ENCODE results near the gene PEX7. TPM values are rescaled to one million over a fixed set of nuclear protein-coding genes. Genes with fewer than 3 reads are reported as not detected.

Gene PEX7
- total RNA-seq, 2 experiments from 2014 or later = 2.0 to 3.4 TPM

- Mint-ChIP-seq H3K9me3 (no peaks in the 10 kb centered on the region), H3K27me3 (peaks cover 5% of the 10 kb centered on the region), H3K27ac (peak overlapping the region; percentile 90), H3K4me1 (ENCODE audit: low read depth) (peaks cover 44% of the 10 kb centered on the region), H3K36me3 (ENCODE audit: low read depth) (peaks cover 26% of the 10 kb centered on the region), H3K4me3 (peak overlapping the region; percentile 95)
- POLR2A ChIA-PET = interaction anchor here (0.6 to 2.5 kb wide), 12 partner anchors 8 to 548 kb away, joined by 3 to 56 read pairs (median 3); partner anchors contain the start of genes BCLAF1, MAP3K5 and SLC35D3
- Histone ChIP-seq H3K4me3 (ENCODE audit: low read length) (peak overlapping the region; percentile 73), H3K27ac (ENCODE audit: low read depth in 1 of 2, low read length in 2 of 2) (peak overlapping the region; percentile 32 to 77), H3K36me3 (ENCODE audit: insufficient read depth, low read length) (peaks cover 16% of the 10 kb centered on the region), H3K4me1 (ENCODE audit: insufficient read depth, low read length) (peaks cover 12% of the 10 kb centered on the region), H3K9me3 (ENCODE audit: control insufficient read depth in 1 of 2, insufficient read depth in 1 of 2, low read length in 2 of 2) (no peaks in the 10 kb centered on the region), H3K27me3 (ENCODE audit: control insufficient read depth in 1 of 2, insufficient read depth in 2 of 2, low read length in 2 of 2) (no peaks in the 10 kb centered on the region)
- no peak for TF ChIP-seq CTCF (IDR thresholded peaks at IDR 0.05)
- ATAC-seq (ENCODE audit: poor library complexity) (peak; percentile 0), DNase-seq (peak in 2 of 14 experiments; percentile 1 to 10)
- CTCF ChIA-PET = interaction anchor here (0.6 to 2.8 kb wide), 8 partner anchors 27 to 1638 kb away, joined by 3 to 13 read pairs (median 4); partner anchors contain the start of gene MAP3K5
- intact Hi-C loops (cut with DNase I, micrococcal nuclease) = loop anchor here (1.0 to 10.0 kb wide), 3 partner anchors 29 to 537 kb away; partner anchors contain the start of genes BCLAF1 (in 1 of the 2) and IFNGR1 (in 1 of the 2)
Observed at GRCh38 chr6:136822046-136822375, 381 bp upstream of the PEX7 start.

GRCh38 chr6:136823128-136823660 is 802 bp downstream of the PEX7 start:
- H3K4me1 ChIP-seq (ENCODE audit: insufficient read depth, low read length) = peaks cover 12% of the 10 kb centered on the region
- intact Hi-C loops (cut with DNase I, micrococcal nuclease) = loop anchor here in 1 of 2 experiments (5.0 to 10.0 kb wide), 2 partner anchors 394 to 538 kb away; partner anchors contain the start of genes BCLAF1 and IFNGR1
- Mint-ChIP-seq H3K9me3 (no peaks in the 10 kb centered on the region), H3K4me3 (peak overlapping the region; percentile 91), H3K27ac (peak overlapping the region; percentile 90), H3K36me3 (ENCODE audit: low read depth) (peaks cover 36% of the 10 kb centered on the region), H3K4me1 (ENCODE audit: low read depth) (peaks cover 45% of the 10 kb centered on the region), H3K27me3 (peaks cover 4% of the 10 kb centered on the region)
- H3K27me3 ChIP-seq (ENCODE audit: control insufficient read depth in 1 of 2, insufficient read depth in 2 of 2, low read length in 2 of 2) = no peaks in the 10 kb centered on the region
- peak overlapping the region; percentile 73 for H3K4me3 ChIP-seq (ENCODE audit: low read length)
- TF ChIP-seq CTCF (IDR thresholded peaks at IDR 0.05) = no peak
- H3K36me3 ChIP-seq (ENCODE audit: insufficient read depth, low read length) = peaks cover 16% of the 10 kb centered on the region
- ATAC-seq (ENCODE audit: poor library complexity) = no peak
- DNase-seq = peak in 5 of 14 experiments; percentile 1 to 48 (median 13)
- ChIA-PET CTCF (interaction anchor here (1.0 to 2.8 kb wide), 6 partner anchors 20 to 183 kb away, joined by 3 to 13 read pairs (median 4); partner anchors contain the start of gene MAP3K5), POLR2A (interaction anchor here (0.7 to 2.5 kb wide), 7 partner anchors 10 to 533 kb away, joined by 3 to 56 read pairs (median 3); partner anchors contain the start of genes BCLAF1, MAP3K5 and SLC35D3)
- no peaks in the 10 kb centered on the region for H3K9me3 ChIP-seq (ENCODE audit: control insufficient read depth in 1 of 2, insufficient read depth in 1 of 2, low read length in 2 of 2)
- H3K27ac ChIP-seq (ENCODE audit: low read depth in 1 of 2, low read length in 2 of 2) = peak overlapping the region in 1 of 2 donors; percentile 77

GRCh38 chr6:136826216-136826615 is 3.8 kb downstream of the PEX7 start:
- Mint-ChIP-seq H3K4me1 (ENCODE audit: low read depth) (peaks cover 43% of the 10 kb centered on the region), H3K9me3 (no peaks in the 10 kb centered on the region), H3K36me3 (ENCODE audit: low read depth) (peaks cover 66% of the 10 kb centered on the region), H3K27ac (no peak overlapping the region), H3K27me3 (no peaks in the 10 kb centered on the region), H3K4me3 (peak overlapping the region; percentile 2)
- peaks cover 30% of the 10 kb centered on the region for H3K36me3 ChIP-seq (ENCODE audit: insufficient read depth, low read length)
- H3K4me1 ChIP-seq (ENCODE audit: insufficient read depth, low read length) = peaks cover 12% of the 10 kb centered on the region
- ChIA-PET CTCF (no interaction called here), POLR2A (no interaction called here)
- no peak overlapping the region for H3K27ac ChIP-seq (ENCODE audit: low read depth in 1 of 2, low read length in 2 of 2)
- H3K9me3 ChIP-seq (ENCODE audit: control insufficient read depth in 1 of 2, insufficient read depth in 1 of 2, low read length in 2 of 2) = no peaks in the 10 kb centered on the region
- intact Hi-C loops (cut with DNase I, micrococcal nuclease) = loop anchor here in 1 of 2 experiments (10.0 kb wide), 1 partner anchor 541 kb away; the partner anchor contains the start of gene BCLAF1
- DNase-seq (no peak), ATAC-seq (ENCODE audit: poor library complexity) (no peak)
- H3K4me3 ChIP-seq (ENCODE audit: low read length) = no peak overlapping the region
- no peaks in the 10 kb centered on the region for H3K27me3 ChIP-seq (ENCODE audit: control insufficient read depth in 1 of 2, insufficient read depth in 2 of 2, low read length in 2 of 2)
- TF ChIP-seq CTCF (IDR thresholded peaks at IDR 0.05) = no peak

Measured in CD4-positive, alpha-beta T cell (primary cell).